Stimulated activated CD4-positive, alpha-beta T cell treated with anti-CD3 and anti-CD28 coated beads, Interleukin-2, amount 100 ng/mL, for 48 hours (primary cell): ENCODE results near the gene RAPGEF5.
A peak's percentile ranks its signal among the peaks of the same experiment; 100 is the strongest.
"Not testable (repeated sequence)": the region's sequence is repeated elsewhere in the genome, so short reads cannot be mapped to it uniquely, and the experiment has no call there.

Source experiments
- DNase-seq, 2 donors: peaks; one replicate each; pipeline ENCODE4 v3.0.0-alpha.2; 2020

The RAPGEF5 gene

DNA sequence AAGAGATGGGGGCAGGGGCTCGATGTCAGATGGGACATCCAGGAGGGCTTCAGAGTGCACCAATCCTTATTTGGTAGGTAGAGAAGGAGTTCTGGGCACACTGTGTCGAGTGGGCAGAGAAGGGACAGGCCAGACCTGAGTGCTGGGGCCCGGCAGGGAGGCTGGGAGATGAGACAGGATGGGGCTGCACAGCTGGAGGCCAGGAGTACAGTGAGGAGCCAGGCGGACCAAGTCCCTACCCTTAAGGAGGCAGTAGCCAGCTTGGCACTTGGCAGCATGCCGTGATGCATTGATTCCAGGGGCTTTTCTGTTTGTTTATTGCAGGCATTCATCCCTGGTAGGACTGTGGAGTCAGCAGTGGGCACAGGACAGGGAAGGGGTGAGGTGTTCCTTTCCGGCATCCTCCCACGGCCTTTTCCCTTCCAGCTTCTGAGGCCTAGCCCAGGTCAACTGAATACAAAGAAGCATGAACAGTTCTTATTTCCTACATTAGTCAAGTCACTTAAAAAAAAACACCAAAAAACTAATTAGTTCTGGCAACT lies 242.4 kb downstream of the RAPGEF5 start:
- DNase-seq = no peak

DNA sequence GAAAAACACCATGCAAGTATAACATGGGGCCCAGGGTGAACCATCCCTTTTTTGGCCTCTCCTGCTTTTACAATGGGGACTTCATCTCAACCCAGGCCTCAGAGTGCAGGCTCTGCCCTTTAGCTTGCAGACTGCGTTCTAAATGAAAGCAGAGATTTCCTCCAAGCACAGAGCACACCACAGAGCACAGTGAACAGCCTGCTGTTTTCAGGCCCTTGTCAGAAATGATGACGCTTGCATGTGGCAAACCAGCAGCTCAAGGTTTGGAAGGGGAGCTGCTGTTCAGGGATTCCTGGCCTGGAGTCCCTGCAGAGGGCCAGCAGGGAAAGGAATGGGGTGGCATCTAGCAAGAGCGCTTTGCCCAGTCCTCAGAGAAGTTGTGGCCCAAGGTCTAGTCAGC lies 243.9 kb downstream of the RAPGEF5 start:
- DNase-seq = no peak

DNA sequence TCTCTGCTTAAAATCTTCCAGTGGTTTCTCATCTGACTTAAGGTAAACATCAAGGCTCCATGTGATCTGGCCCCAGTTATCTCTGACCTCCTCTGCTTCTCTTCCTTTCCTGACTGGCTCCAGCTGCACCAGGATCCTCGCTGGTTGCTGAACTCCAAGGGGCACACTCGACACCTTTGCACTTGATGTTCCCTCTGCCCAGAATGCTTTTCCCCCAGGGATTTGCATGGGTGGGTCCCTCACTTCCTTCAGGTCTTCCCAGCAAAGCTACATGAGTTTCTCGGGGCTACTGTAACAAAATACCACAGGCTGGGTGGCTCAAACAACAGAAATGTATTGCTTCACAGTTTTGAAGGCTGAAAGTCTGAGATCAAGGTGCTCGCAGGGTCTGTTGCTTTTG lies 245.3 kb downstream of the RAPGEF5 start:
- no peak for DNase-seq

DNA sequence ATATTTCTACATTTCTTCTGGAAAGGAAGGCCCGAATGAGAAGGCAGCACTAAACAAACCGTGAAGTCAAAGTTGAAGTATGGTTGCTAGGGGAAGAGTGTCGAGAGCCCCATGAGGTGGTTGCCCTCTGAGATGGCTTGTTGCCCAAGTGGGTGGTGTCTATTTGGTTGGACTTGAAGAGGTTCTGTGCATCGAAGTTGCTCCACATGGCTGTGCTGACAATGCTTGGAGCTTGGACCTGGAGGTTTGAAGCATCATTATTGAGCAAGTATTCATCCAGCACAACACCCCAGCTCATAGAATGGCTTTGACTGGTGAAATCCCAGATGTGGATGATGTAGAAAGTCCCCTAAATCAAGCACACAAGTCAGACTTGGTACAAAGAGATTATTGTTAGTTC lies 246.1 kb downstream of the RAPGEF5 start:
- no peak for DNase-seq

DNA sequence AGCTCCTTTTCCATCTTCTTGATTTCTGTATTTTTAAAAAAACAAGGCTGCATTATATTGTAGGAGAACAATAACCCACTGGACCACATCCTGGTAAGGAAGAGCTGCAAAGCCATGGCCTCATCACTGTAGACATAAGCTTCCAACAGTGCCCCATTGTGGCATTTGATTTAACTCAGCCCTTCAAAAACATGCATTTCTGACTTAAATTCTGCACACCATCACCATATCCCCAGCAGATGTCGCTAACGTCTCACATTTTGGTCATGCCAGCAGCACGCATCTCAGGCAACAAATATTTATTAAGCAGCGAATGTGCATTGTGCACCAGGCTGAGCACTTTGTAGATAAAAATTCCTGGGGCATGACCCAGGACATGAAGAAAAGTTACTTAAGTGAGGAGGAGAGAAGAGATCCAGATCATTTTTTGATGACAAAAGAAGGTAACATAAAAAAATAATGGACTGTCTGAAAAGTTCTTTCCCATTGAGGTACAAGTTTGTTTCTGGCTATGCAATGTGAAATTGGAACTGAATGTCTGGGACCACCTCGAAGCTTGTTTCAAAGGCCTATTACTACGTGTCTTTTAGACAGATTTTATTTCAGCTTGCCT lies 246.6 kb downstream of the RAPGEF5 start:
- peak; percentile 50 to 54 for DNase-seq

DNA sequence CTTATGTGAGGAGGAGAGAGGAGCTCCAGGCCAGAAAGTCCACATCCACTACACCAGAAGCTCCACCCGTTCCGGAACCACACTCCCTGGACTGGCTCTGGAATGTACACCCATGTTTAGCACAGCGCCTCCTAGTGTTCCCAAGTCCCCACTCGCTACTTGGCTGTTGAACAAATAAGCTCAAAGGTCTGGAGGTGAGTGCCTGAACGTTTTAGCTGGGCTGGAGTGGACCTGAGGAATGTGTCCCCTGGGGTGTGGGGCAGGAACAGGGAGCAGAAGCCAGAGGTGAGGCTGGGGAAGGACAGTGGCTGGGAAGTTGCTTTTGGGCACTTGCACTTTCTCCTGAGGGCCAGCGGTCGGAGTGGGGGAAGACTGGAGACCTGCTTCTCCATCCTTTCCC lies 247.2 kb downstream of the RAPGEF5 start:
- peak; percentile 15 to 18 for DNase-seq

DNA sequence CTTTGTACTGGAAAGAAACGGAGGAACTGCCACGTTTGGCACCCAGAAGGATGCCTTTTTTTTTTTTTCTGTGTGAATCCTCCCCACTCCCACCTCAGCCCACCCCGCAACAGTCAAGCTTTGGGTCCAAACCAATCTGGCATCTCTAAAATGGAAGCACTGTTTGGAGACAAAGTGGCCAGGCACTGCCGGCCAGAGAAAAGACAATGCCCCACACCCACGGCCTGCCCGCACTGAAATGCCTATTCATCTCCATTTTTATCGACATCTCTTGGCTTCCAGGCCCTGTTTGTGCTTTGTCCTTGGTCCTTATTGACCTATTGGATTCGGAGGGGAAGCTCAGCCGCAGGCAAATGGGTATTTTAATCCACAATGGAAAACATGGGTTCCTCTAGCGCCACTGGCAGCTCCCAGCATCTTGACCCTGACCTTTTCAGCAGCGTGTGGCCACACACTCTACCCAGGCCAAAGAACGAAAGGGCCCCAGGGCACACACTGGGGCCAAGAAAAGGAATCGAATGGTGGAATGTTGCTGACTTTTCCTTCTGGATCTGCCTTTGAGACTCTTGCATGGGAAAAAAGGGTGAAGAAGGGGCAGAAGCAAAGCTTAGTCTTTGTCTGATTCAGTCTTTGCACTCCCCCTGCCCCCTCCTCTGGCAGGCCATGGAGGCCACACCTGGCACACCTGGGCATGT lies 248.7 kb downstream of the RAPGEF5 start:
- no peak for DNase-seq

DNA sequence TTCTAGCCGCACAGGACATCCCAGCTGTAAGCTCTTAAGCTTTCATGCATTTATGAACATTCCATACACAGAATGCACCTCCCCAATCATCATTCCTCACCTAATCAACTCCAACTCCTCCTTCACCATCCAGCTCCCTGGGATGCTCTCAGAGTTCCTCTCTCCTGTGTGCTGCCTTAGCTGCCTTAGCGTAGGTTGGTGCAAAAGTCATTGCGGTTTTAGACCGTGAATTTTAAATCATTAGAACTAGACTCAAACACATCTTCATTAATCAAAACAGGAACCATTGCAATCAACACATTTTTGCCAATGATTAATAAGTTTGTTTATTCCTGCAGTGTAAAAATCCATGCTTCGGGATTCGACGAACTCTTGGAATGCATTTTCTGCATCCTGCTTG lies 251.4 kb downstream of the RAPGEF5 start:
- no peak for DNase-seq

DNA sequence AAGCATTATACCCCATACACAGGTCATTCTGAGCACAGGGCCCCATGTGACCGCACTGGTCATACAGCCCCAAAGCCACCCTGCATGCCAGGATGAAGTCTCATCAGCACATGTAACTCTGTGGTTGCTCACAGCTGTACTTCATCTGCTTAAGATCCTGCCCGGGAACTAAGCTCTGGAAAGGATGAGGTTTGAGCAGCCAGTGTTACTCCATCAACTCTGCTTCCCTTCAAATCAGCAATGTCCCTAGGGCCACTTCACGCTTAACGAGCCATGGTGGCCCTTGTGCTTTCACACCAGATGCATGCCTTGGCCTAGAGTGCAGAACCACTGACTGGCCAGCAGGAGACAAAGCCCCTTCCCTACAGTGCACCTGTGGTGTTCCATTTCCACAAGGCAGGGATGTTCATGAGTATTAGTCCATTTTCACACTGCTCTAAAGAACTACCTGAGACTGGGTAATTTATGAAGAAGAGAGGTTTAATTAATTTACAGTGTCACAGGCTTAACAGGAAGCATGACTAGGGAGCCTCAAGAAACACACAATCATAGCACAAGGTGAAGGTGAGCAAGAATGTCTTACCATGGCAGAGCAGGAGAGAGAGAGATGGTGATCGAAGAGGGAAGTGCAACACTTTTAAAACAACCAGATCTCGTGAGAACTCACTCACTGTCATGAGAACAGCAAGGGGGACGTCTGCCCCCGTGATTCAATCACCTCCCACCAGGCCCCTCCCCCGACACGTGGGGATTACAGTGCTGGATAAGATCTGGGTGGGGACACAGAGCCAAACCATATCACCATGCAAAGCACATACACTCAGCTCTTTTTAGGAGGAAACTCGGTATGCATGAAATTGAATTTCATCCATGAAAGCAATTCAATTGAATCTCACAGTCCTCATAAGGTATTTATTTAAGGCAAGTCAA lies 262.3 kb downstream of the RAPGEF5 start:
- DNase-seq = no peak

DNA sequence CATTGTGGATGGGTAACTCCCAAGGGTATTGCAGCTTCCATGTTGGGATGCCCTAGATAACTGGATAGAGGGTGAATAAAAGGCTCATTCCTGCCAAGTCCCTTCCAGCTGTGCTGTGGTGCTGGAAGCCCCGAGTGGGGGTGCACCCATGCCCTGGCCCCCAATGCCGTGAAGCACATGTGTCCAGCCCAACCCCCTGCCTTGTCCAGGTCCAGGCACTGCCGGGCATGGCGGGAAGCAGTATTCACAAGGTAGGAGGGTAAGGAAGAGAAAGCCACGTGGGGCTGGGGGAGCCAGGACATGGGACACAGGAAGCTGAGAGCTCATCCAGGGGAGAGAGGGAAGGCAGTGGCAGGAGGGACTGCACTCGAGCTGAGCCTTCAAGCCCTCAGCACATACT lies 263.0 kb downstream of the RAPGEF5 start:
- no peak for DNase-seq

DNA sequence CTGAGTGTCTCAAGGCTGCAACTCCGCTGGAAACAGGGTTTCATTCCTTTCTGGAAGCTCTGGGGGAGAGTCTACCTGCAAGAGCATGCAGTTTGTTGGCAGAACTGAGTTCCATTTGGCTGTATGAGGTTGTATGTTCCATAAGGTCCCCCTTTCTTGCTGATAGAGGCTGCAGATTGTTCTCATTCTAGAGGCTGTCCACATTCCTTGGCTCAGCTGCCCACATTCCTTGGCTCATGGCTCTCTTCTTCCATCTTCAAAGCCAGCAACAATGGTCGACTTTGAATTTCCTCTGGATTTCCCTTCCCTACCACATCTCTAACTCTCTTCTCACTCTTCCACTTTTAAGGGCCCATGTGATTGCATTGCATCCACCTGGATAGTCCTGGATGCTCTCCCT lies 264.0 kb downstream of the RAPGEF5 start:
- no peak for DNase-seq

DNA sequence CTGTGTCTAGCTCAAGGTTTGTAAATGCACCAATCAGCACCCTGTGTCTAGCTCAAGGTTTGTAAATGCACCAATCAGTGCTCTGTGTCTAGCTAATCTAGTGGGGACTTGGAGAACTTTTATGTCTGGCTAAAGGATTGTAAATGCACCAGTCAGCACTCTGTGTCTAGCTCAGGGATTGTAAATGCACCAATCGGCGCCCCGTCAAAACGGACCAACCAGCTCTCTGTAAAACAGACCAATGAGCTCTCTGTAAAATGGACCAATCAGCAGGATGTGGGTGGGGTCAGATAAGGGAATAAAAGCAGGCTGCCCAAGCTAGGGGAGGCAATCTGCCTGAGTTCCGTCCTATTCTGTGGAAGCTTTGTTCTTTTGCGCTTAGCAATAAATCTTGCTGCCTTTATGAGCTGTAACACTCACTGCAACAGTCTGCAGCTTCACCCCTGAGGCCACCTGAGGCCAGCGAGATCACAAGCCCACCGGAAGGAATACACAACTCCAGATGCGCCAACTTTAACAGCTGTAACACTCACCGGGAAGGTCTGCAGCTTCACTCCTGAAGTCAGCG lies 265.9 kb downstream of the RAPGEF5 start:
- not testable (repeated sequence) for DNase-seq

DNA sequence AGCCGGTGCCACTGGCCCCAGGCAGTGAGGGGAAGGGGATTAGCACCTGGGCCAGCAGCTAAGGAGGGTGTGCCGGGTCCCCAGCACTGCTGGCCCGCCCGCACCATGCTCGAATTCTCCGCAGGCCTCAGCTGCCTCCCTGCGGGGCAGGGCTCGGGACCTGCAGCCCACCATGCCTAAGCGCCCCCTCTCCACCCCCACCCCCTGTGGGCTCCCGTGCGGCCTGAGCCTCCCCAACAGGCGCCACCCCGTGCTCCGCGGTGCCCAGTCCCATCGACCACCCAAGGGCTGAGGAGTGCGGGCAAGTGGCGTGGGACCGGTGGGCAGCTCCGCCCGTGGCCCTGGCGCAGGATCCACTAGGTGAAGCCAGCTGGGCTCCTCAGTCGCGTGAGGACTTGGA lies 266.4 kb downstream of the RAPGEF5 start:
- DNase-seq = no peak

DNA sequence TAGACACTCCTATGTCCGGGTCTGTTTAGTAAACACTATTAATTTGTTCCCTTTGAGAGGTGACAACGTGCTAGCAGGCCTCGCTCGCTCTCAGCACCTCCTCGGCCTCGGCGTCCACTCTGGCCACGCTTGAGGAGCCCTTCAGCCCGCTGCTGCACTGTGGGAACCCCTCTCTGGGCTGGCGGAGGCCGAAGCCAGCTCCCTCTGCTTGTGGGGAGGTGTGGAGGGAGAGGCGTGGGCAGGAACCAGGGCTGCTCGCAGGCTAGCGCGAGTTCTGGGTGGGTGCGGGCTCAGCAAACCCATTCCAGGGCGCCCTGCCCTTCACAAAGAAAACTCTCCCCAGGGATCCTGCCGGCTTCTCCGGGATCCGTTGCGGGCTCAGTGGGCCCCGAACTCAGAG lies 266.8 kb downstream of the RAPGEF5 start:
- no peak for DNase-seq

DNA sequence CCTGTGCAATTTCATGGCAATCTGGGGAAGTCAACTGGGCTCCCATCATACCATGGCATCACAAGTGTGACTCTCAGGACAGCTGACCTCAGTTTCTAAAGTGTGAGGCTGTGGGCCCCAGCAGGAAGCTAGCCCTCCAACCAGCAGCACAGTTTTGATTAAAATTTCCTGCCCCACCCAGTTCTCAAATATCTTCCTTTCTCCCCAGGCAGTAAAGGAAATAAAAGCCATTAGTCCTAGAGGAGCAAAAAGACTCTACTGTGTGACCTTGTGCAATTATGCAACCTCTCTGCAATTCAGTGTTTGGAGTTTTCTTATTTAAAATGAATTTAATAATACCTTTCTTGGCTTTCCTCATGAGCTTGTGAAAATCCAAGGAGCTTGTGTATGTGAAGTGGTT lies 268.1 kb downstream of the RAPGEF5 start:
- DNase-seq = no peak

DNA sequence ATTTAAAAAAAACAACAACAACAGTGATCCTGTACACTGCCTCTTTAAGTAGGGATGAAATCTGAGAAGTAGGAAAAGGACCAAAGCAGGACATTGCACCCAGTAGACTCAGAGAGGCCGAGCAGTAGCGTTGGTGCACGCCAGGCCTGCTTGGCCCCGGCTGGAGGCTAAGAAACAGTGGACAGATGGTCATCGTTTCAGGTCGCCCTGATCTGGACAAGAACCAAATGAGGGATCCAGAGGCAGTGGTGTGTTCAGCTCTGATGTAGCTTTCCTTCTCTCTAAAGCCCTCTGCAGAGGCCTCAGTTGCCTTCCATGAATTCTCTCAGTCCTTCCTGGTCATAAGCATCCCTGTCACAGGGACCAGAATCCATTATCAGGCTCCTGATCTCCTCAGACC lies 269.1 kb downstream of the RAPGEF5 start:
- no peak for DNase-seq

DNA sequence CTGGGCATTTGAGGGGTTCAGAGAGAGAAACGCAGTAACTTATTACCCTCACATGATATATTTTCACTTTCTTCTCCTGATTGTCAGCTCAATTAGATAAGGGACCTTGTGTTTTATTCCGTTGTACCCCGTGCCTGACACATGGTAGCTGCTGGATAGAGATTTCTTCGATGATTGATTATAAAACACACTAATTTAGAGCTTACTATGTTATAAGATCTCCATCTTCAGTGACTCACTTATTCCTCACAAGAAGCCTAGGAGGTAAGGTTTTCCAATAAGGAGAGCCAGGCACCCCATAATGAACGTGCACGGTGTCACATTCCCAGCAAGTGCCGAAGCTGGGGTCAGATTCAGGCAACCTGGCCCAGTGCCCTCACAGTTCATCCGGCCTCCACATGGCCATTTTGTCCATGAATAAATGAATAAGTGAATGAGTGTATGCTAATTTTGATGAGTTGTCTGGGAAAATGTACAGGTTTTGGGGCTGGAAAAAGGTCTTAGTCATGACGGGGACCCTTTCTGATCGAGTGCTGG lies 273.2 kb downstream of the RAPGEF5 start:
- no peak for DNase-seq

DNA sequence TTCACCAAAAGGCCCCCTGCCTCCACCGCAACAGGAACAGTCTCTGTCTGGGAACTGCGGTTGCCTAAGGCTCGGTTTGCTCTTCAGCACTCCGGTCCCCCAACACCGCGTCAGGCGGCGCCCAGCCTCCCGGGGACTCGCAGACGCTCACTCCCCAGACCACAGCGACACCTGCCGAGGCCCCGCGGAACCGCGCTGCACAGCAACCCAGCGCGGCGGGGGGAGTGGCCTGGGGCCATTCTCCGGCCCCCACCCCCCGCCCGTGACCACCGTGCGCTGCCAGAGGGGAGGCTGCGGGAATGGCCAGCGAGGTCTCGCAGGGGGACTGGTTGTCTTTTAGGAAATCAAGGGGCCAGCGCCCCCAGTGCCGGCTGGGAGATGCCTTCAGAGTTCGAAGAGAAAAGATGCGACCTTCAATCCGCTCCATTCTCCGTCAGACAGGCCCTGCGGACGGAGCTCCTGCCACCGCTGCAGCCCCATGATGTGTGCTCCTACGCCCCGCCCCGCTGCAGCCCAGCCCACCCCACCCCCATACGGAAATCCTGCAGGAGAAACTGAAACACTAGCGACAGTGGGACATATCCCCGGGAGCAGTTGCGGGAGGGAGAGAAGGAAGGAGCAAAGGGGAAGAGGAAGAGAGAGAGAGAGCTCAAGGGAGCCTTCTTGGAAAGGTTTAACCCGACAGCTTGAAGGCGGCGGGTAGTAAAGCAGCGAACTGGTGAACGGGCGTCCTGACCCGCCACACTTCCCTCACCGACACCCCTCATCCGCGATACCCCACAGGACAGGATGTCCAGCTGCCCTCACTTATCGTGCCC lies 273.9 kb downstream of the RAPGEF5 start:
- DNase-seq = peak; percentile 86

DNA sequence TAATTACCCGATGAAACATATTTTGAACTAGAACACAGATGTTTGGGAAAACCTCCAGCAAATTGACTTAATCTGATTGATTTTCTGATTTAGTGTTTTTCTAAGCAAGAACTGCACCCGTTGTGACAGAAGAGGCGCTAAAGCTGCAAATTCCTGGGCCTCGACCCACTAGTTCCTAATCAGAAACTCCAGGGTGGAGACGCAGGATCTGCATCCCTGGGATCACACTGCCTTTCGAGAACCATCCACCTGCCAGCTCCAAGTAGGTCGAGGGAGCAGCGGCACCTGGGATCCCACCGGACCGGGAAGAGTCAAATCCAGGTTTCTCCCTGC lies 274.4 kb downstream of the RAPGEF5 start:
- no peak for DNase-seq

DNA sequence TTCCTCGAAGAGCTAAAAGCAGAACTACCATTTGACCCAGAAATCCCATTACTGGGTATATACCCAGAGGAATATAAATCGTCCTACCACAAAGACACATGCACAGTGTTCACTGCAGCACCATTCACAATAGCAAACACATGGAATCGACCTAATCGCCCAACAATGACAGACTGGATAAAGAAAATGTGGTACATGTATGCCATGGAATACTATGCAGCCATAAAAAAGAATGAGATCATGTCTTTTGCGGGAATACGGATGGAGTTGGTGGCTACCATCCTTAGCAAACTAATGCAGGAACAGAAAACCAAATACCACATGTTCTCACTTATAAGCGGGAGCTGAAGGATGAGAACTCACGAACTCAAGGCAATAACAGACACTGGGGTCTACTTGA lies 276.7 kb downstream of the RAPGEF5 start:
- DNase-seq = not testable (repeated sequence)

DNA sequence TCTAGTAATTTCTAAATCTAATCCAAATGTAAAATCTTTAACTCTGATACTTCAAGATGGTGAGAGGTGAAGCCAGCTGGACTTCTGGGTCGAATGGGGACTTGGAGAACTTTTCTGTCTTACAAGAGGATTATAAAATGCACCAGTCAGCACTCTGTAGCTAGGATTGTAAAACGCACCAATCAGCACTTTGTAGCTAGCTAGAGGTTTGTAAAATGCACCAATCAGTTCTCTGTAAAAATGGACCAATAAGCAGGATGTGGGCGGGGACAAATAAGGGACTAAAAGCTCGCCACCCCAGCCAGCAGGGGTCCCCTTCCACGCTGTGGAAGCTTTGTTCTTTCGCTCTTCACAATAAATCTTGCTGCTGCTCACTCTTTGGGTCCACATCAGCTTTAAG lies 278.1 kb downstream of the RAPGEF5 start:
- DNase-seq = not testable (repeated sequence)

DNA sequence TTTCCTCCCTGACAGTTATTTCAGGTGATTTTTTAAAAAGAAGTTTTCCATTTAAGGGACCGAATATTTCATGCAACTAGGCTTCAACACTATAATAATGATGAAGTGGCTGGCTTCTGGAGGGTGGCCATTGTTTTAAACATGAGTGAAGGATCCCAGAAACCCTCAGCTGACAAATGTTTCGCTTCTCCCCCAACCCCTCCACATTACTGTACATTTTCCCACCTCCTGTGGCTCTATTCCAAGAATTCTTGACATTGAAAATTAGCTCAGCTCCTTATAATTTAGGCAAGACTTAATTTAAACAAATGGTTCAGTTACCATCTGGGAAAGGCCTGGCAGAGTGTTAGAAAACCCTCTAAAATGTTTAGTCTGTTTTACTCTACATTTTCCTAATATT lies 281.4 kb downstream of the RAPGEF5 start:
- no peak for DNase-seq
